Mammary epithelial cell (primary cell): Measurements from ENCODE around the gene KCNF1.

Source experiments
- EZH2 ChIP-seq: IDR thresholded peaks from 2 replicates; pipeline ENCODE4 v1.6.1; 2012; ENCODE audit warnings: low read length, inconsistent platforms, borderline replicate concordance
- TF ChIP-seq, protein P1 (sequence below), 2 donors: IDR thresholded peaks in 1 of 2; conservative IDR thresholded peaks in 1 of 2; 2 replicates each; pipeline ENCODE4 v1.5.1; 2011 to 2012; ENCODE audit warnings: inconsistent platforms in 2 of 2, low read length in 2 of 2, mild to moderate bottlenecking in 2 of 2, control low read depth in 1 of 2, low read depth in 1 of 2; ENCODE audit not compliant: insufficient read depth in 1 of 2; ENCODE audit errors: extremely low read depth in 1 of 2

DNA sequence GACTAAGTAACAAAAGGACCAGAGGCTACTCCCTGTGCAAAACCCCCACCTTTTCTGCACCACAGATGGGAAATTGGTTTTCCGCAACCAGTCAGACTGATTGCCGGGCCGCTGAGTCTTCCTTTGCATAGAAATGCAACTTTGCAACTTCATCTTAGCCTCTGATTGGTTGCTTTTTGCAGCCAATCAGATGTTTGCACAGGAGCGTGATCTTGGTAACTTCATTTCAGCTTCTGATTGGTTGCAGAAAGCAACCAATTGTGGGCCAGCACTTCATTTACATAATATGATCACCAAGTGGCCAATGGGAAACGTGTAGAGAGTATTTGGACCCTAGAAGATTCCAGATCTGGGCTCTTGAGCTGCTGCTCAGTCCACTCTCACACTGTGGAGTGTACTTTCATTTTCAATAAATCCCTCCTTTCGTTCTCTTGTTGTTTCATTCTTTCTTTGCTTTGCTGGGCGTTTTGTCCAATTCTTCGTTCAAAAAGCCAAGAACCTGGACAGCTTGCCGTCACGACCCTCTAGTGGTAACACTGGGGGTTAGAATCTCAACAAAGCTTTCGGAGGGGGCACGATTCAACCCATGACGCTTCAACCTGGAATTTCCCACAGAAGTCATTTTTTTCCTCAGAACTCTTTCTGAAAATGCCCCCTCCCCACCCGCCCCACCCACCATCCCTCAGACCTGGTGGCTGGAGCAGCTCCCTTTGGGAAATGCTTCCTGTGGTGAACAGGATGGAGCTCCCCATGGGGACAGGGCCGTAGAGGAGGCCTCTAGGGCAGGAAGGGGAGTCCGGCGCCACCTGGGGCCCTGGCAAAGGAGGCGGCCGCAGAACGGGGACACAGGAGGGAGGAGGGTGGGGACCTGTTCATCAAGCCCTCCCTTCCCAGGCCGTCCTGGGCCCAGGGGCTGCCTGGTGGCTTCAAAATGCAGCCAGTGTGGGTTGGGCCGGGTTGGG lies 31.8 kb upstream of the KCNF1 start:
- TF ChIP-seq EZH2, result no peak
- TF ChIP-seq, protein P1, sequence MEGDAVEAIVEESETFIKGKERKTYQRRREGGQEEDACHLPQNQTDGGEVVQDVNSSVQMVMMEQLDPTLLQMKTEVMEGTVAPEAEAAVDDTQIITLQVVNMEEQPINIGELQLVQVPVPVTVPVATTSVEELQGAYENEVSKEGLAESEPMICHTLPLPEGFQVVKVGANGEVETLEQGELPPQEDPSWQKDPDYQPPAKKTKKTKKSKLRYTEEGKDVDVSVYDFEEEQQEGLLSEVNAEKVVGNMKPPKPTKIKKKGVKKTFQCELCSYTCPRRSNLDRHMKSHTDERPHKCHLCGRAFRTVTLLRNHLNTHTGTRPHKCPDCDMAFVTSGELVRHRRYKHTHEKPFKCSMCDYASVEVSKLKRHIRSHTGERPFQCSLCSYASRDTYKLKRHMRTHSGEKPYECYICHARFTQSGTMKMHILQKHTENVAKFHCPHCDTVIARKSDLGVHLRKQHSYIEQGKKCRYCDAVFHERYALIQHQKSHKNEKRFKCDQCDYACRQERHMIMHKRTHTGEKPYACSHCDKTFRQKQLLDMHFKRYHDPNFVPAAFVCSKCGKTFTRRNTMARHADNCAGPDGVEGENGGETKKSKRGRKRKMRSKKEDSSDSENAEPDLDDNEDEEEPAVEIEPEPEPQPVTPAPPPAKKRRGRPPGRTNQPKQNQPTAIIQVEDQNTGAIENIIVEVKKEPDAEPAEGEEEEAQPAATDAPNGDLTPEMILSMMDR (conservative IDR thresholded peaks at IDR 0.05 in 1 of 2, IDR thresholded peaks at IDR 0.05 in 1 of 2; ENCODE audit: extremely low read depth in 1 of 2, insufficient read depth in 1 of 2, low read depth in 1 of 2, low read length in 2 of 2), result no peak
